GM23248 (cell line): ENCODE measurements around the gene ZC3H18.

Source experiments
- EZH2 ChIP-seq: fragments of 200-600 bp; sonication (generic); IDR thresholded peaks from 2 replicates; pipeline ENCODE4 v1.6.1; 2018; ENCODE audit warnings: antibody characterized with exemption, mild to moderate bottlenecking; ENCODE audit not compliant: insufficient read depth, poor library complexity, severe bottlenecking
- EZH2phosphoT487 ChIP-seq: fragments of 200-600 bp; sonication (generic); IDR thresholded peaks from 2 replicates; pipeline ENCODE4 v1.6.1; 2018; ENCODE audit warnings: antibody characterized with exemption, moderate library complexity, mild to moderate bottlenecking, low read depth; ENCODE audit not compliant: insufficient read depth

GRCh38 chr16:88638323-88639230 is 68.4 kb downstream of the ZC3H18 start, which contains the start of gene IL17C:
- TF ChIP-seq EZH2phosphoT487 = no peak
- no peak for TF ChIP-seq EZH2
